ENCODE measurements around the gene TSPO2.

DNA sequence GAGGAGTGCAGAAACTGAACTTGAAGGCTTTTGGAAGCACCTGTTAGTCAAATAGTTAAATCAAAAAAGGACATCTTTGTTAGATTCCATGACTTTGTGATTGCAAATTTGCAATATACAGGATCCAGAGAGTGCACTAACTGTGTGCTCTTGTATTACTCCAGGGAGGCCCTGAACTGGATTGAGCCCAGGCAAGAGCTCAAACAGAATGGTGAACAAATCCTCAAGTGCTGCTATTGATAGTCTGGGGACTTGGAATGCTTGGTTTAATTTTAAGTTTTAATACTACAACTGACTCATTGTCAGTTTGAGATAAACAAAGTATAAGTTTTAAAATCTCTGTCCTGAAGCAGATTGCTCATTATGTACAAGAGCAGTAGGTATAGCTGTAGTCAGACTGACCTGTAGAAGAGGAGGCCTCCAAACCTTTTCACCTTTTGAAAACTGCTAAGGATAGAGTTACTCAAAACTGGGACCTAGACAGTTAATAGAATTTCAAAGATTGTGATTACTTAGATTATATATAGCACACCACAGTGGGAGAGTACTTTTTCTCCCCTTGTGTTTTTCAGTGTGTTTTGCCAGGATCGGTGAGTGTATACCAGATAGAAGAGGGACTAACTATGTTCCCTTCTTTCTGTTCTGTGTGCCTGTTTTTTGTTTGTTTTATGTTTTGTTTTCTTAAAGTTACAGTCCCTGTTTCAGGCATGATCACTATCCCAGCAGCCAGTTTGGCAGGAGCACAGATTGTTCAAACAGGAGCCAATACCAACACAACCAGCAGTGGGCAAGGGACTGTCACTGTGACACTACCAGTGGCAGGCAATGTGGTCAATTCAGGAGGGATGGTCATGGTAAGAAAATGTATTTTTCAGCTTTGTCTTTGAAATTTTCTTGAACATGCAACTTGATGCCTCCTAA is 48.8 kb downstream of the TSPO2 start:
- TF ChIP-seq ZNF507 (tag; conservative IDR thresholded peaks at IDR 0.05): no peak
- no peak for TF ChIP-seq U2AF1 (optimal IDR thresholded peaks at IDR 0.05; ENCODE audit: low read depth, low read length)
- TF ChIP-seq ZNF217 (CRISPR knock-in tag; IDR thresholded peaks at IDR 0.05): no peak
- TF ChIP-seq HIVEP1 (CRISPR knock-in tag; IDR thresholded peaks at IDR 0.05): no peak
- TF ChIP-seq, protein P1, sequence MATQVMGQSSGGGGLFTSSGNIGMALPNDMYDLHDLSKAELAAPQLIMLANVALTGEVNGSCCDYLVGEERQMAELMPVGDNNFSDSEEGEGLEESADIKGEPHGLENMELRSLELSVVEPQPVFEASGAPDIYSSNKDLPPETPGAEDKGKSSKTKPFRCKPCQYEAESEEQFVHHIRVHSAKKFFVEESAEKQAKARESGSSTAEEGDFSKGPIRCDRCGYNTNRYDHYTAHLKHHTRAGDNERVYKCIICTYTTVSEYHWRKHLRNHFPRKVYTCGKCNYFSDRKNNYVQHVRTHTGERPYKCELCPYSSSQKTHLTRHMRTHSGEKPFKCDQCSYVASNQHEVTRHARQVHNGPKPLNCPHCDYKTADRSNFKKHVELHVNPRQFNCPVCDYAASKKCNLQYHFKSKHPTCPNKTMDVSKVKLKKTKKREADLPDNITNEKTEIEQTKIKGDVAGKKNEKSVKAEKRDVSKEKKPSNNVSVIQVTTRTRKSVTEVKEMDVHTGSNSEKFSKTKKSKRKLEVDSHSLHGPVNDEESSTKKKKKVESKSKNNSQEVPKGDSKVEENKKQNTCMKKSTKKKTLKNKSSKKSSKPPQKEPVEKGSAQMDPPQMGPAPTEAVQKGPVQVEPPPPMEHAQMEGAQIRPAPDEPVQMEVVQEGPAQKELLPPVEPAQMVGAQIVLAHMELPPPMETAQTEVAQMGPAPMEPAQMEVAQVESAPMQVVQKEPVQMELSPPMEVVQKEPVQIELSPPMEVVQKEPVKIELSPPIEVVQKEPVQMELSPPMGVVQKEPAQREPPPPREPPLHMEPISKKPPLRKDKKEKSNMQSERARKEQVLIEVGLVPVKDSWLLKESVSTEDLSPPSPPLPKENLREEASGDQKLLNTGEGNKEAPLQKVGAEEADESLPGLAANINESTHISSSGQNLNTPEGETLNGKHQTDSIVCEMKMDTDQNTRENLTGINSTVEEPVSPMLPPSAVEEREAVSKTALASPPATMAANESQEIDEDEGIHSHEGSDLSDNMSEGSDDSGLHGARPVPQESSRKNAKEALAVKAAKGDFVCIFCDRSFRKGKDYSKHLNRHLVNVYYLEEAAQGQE (IDR thresholded peaks at IDR 0.05; ENCODE audit: borderline replicate concordance): no peak
- TF ChIP-seq, protein P1 (CRISPR knock-in tag; IDR thresholded peaks at IDR 0.05; ENCODE audit: low read depth): no peak
- TF ChIP-seq, protein P2, sequence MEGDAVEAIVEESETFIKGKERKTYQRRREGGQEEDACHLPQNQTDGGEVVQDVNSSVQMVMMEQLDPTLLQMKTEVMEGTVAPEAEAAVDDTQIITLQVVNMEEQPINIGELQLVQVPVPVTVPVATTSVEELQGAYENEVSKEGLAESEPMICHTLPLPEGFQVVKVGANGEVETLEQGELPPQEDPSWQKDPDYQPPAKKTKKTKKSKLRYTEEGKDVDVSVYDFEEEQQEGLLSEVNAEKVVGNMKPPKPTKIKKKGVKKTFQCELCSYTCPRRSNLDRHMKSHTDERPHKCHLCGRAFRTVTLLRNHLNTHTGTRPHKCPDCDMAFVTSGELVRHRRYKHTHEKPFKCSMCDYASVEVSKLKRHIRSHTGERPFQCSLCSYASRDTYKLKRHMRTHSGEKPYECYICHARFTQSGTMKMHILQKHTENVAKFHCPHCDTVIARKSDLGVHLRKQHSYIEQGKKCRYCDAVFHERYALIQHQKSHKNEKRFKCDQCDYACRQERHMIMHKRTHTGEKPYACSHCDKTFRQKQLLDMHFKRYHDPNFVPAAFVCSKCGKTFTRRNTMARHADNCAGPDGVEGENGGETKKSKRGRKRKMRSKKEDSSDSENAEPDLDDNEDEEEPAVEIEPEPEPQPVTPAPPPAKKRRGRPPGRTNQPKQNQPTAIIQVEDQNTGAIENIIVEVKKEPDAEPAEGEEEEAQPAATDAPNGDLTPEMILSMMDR (IDR thresholded peaks at IDR 0.05 in 2 of 3, conservative IDR thresholded peaks at IDR 0.05 in 1 of 3; ENCODE audit: insufficient read depth in 2 of 3, low read depth in 1 of 3, low read length in 3 of 3): no peak

All from K562 (cell line).